HG03565 (cell line): Measurements from ENCODE around the gene CNKSR3.
"Not testable (repeated sequence)": the region's sequence is repeated elsewhere in the genome, so short reads cannot be mapped to it uniquely, and the experiment has no call there.

Experiments used
- ATAC-seq: cut with Tn5 transposase; IDR thresholded peaks from one replicate; pipeline ENCODE4 v1.9.1; 2021; ENCODE audit warnings: mild to moderate bottlenecking, moderate library complexity; ENCODE audit not compliant: unreplicated experiment

CNKSR3 gene

DNA sequence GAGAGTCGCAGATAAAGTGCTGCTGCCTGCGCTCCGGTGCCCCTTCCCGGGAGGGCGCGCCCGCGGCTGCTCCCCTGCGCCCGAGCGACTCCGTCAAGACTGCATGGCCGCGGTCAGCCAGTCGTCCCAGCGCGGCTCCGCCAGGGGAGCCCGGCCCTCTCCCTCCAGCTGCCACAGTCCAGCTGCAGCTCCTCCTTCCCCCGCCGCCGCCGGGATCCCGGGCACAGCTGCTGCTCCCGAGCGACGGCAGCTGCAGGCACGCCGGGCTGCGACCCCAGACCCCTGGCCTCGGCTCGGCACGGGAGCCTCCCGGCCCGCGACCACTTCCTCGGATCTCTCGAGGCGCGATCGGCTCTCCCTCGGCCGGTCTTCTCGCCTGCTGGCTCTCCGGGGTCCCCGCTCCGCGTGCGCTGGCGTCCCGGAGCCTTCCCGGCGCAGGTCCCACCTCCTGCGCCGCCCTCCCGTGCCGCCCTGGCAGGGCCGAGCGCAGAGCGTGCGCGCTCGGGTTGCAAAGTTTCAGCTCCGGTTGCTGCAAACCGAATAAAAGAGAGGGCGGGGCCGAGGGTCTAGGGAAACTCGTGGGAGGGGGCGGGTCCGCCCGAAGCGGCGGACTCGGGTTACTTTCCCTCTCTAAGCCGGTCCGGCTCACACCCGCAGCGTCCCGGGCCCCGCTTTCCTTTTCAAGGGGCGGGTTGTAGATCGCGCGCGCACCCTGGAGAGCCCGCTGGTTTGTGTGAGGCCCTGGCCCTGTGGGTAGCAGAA lies at the start of gene CNKSR3:
Gene CNKSR3 (minus strand): TSS at position 542 of the 762 bp plus-strand sequence. CDS start 571 bp downstream, outside the sequence.
- ATAC-seq = peak; percentile 51

DNA sequence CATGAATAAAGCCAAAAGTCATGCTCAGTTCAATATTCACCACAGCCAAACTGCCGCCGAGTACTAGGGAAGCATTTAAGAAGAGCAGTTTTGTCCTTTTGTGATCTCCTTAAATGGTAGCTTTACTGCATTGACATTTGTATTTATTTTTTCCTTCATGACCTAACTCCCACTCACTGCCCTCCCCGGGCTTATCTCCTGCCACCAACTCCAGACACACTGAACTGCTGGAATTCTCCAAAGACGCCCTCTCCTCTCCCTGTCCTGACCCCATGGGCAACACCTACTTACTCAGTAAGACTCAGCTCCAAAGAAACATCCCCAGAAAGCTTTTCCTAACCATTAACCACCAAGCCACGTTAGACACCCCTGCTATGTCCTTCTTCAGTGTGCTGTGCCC lies 48.5 kb upstream of the CNKSR3 start:
- ATAC-seq = no peak

DNA sequence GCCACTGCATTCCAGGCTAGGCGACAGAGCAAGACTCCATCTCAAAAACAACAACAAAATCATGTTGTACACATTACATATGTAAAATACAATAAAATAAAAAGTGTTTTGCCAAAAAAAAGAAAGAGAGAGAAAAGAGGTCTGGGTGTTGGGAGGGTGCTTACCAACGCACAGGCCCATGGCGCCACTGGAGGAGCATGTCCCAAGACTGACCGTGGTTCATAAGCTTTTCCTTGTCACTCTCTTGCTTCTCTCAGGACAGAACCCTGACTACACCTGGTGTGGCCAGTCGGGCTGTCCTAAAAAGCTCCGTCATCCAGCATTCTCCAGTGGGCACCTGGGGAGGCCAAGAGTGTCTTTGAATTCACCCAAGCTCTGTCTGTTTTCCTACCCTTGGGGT lies 48.0 kb upstream of the CNKSR3 start:
- no peak for ATAC-seq

DNA sequence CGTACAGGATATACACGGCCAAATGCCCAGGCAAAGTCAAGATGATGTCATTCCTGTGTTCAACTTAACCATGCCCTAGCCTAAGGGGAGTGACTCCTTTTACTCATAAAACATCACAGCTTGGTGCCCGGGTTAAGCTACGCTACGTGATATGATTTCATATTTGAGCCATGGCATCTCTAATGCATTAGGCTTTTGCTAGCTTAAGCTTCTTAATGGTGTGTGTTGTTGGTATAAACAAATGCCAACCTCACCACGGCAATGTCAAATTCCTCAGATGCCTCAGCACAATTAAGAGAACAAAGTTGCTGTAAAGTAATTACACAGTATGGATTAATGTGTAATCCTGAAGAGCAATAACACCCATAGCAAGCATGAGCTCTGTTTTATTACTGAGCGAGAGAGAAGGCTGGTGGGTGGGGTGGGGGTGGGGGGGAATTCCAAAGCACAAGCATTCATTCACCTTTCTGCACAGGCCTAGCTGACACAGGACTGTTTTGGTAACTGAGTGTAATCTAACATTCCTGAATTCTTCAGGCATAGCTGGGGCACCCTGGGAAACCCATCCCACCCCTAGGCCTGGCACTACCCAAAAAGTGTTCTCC lies 44.7 kb upstream of the CNKSR3 start:
- no peak for ATAC-seq

DNA sequence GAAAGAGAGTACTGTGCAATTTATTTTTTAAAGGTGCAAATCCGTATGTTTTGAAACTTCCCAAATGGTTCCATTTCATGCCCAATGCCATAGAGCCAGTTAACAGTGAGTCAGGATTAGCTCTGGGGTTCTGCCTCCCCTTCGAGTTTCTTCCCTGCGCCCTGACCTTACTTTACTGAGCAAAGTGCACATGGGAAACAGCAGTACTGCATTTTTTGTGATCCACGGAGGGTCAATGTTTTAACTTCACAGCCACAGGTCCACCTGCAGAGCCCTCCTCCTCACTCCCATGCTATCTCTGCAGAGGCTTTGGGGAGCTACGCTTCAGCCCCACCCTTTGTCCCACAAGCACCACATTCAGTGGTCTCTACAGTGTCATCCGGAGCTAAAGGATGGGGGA lies 44.0 kb upstream of the CNKSR3 start:
- no peak for ATAC-seq

DNA sequence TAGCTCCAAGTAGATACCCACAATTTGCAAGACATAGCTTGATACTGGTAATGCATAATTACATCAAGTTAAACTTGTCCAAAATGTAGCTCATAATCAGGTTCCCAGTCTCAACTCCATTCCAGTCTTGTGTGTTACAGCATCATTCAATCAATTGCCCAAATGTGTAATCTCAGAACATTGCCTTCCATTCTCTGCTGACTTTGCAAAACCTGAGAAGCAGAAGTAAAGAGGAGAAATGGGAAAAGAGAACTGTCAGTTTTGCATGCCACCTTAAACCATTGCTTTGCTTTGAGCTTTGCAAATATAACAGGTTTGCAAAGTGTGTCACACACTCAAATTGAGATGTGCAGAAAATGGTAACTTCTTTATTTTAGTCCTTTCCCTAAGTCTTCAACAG lies 40.3 kb upstream of the CNKSR3 start:
- ATAC-seq = no peak

DNA sequence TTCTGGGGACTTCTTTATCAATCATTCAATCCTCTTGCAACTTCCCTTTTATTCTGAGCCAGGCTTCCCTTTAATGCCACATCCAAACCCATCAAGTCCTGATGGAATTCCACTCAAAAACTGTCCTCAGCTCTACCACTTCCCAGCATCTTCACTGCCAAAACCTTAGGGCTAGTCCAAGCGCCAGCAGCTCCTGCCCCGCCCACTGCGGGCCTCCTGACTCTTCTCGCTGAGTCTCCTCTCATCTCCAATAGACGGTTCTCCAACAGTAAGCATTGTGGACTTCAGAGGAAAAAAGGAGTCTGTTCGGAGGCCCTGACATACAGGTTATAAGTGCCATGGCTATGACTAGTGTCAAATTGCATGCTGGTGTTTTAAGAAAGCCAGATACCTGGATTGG lies 38.7 kb upstream of the CNKSR3 start:
- no peak for ATAC-seq

DNA sequence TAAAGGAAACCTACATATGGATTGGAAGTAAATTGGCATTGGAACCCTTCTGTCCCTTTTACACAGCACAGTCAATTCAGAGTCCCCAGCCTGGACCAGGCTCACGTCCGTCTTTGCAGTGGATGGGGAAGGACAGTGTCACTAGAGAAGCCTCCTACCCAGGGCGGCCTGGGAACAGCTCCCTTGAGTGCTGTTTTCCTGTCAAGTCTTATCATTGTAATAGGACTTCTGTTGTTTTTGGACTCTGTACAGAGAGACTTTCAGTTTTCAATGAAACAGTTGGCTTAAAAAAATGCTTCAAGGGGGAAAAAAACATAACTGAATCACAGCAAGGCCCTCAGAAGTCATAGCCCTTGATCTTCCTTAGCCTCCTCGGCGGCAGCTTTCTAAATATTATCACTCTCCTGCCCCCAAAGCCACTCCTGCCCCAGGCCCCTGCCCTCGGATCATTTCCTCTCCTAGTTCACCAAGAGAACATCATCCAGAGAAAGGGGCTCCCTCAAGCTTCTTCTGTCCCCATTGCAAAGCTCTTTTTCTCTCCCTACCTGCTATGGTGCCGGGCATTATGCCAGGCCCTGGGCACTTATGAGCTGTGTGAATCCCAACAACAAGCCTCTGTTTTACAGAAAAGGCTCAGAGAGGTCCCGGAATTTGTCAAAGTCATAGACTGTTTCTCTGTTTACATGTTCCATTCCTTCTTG lies 37.8 kb upstream of the CNKSR3 start:
- ATAC-seq = no peak

DNA sequence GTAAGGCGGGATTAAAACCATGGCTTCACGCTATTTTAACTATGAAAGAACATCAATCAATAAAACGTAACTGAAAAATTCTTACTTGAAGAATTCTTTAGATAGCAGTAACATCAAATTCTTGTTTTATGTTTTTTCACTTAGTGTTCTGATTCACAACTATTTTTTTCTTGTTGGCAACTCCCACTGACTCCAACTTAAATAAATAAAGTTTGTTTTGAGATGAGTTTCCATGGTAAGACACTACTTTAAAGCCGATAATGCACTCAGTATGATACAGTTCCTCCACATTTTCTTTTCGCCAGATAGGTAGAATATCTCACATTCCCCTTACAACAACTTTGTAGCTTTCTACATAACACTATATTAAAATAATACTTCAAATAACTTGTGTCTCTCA lies 33.1 kb upstream of the CNKSR3 start:
- ATAC-seq = no peak

DNA sequence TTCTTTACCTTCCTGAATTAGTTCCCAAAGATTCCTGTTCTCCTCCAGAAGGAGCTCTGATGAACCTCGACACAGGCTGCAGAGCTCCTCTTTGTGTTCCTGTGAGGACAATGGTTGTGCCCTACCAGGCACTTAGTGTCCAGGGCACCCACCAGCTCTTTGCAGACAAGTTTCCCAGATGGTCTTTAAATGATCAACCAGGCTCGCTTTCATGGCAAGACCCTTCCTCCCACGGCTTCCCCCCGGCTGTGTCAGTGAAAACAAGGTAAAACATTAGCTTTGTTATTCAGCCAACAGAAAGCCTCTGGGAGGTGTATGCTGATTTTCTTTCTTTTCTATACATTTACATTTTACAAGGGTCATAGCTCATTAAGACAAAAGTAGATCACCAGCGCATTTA lies 32.3 kb upstream of the CNKSR3 start:
- no peak for ATAC-seq

DNA sequence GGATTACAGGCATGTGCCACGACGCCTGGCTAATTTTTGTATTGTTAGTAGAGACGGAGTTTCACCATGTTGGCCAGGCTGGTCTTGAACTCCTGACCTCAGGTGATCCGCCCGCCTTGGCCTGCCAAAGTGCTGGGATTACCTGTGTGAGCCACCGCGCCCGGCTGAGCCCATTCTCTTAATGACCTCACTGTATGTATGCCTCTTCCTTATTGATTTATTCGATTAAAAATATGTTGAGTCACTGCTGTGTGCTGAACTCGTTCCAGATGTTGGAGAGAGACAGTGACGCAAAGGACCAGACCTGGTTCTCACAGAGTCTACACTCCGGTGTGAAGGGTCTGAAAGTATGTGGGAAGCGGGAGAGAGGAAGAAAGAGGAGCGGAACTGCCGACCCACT lies 31.4 kb upstream of the CNKSR3 start:
- ATAC-seq = not testable (repeated sequence)

DNA sequence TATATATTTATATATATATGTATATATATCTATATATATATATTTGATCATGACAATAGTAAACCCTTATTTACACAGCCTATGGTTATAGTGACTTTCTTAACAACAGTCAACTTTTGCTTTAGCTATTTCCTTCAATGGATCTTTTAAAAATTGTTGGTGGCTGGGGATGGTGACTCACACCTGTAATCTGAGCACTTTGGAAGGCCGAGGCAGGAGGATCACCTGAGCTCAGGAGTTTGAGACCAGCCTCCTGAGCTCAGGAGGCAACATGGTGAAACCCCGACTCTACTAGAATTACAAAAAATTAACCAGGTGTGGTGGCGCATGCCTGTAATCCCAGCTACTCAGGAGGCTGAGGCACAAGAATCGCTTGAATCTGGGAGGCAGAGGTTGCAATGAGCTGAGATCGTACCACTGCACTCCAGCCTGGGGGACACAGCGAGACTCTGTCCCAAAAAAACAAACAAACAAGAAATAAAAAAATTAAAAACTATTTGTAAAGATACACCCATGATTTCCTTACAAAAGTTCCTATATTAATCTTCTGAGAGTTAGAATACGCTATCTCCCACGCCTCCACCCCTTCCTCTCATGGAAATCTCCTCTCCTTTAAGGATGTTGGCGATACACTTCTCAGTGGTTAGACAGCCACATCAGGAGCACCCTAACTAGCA lies 29.2 kb upstream of the CNKSR3 start:
- no peak for ATAC-seq

DNA sequence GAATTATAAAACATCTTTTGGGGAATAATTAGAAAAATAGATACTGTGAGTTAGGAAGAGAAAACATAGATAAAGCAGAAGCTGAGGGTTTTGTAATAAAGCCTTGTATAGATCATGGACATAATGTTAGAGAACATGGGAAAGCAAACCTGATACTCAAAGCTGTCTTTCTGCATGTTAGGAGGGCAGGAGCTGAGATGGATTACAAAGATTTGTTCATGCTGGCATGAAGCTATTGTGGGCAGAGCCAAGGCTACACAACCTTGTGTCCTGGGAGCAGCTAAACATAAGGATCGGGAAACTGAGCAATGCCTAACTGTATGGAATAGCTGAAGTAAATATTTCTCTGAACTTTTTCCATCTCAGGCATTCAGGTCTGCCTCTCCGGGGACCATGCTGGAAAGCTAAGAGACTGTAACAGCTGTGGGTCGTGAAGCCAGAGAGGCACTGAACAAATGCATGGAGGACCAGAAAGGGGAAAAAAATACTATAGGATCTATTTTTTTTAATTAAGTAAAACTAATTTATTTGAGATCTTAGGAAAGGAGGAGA lies 28.2 kb upstream of the CNKSR3 start:
- ATAC-seq = no peak

DNA sequence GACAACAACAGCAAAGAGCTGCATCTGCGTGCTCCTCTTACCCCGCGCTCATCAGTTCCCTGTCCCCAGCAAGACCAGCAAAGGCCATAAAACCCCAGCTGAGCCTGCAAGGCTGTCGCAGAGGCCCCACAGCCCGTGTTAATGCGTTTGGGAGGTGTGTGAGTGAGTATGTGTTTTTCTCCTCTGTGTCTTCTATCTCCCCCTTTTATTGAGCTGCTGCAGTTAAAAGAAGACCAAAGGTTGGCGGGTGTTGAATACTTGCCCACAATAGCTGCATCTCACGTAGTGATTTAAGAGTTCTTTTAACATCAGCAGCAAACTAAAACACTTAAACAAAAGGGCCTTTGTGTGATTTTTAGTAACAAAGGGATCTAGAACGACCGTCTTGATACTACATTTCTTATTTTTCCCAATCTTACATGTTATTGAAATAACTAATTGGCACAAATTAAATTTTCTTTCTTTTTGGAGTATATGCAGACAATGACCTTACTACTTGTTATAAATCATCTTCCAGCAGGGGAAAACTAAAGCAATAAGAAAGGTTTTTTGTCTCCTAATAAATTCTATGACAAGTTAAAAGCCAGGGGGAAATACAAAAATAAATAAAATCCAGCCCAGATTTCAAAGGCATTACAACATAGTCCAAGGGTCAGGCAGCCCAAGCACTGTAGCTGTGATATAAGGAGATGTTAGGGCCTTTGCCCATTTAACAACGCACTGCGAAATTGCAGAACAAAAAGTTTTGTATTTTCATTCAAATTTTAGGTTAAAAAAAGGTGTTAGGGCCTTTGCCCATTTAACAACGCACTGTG lies 27.2 kb upstream of the CNKSR3 start:
- ATAC-seq = no peak

DNA sequence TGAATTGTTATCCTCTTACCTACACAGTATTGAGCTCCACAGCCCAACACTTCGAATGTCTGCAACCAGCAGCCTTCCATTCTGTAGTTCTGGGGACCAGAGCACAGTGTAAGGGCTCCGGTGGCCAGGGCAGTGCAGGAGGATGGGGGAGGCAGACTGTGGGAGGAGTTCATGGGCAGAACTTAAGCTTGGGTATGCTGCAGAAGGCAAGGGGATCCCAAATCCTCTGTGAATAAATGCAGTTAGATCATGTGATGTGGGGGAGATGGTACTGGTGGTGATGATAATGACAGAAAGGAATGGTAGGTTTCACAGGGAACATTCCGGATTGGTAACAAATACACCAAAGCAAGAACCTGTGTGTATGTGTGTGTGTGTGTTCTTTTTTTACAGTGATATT lies 26.5 kb upstream of the CNKSR3 start:
- no peak for ATAC-seq

DNA sequence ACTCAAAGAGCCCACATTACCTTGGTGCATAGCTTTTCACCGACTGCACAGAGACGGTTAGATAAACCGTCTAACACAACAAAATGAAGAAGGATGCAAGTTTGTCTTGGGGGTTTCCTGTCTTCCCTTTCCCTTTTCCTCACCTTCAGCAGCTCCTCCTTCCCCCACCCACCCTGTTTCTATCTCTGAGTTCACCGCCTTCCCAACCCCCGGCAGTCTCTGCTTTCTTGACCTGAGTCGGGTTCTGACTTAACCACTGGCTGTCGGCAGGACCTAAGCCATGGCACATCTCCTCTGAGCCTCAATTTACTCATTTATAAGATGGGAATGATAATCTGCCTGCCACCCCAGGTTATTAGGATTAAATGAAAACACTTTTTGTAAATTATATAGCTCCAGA lies 25.8 kb upstream of the CNKSR3 start:
- ATAC-seq = no peak

DNA sequence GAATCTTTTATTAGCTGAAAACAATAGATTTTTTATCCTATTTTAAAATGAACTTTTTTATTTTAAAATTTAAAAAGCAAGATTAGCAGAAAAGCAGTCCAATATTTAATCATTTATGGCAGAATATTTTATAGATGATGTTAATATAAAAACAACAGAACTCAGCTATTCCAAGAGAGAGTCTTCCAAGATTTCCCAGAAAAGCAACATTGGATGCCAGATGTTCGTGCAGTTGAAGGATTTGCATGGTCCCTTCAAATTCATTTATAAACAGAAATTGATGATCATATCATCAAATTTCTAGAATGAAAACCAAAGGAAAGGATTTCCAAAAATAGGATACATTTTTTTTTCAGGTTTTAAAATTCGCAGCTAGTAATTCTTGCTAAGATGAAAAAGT lies 25.4 kb upstream of the CNKSR3 start:
- ATAC-seq = no peak

DNA sequence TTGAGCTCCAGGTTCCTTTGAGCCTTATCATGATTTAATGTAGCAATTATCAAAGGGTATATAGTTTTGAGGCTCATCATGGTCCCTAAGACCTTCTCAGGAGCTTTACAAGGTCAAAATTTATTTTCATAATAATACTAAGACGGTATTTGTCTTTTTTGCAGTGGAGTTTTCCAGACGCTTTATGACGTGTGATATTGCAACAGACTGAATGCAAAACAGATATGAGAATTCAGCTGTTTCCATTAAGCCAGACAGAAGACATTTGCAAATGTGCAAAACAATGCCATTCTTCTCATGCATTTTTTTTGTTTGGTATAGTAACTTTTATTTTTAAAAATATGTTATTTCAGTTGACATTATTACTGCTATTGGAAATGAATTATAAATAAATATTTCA lies 24.7 kb upstream of the CNKSR3 start:
- ATAC-seq = no peak

DNA sequence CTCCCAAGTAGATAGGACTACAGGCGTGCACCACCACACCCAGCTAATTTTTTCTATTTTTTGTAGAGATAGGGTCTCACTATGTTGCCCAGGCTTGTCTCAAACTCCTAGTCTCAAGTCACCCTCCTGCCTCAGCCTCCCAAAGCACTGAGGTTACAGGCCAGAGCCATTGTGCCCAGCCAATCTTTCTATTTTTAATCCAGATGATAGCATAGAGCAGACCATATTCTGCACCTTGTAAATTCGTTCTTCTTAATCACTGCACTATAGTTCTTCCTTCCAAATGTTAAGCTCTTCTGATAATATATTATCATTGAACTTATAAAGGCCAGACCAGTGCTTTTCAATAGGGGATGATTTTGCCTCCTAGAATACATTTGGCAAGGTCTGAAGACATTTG lies 24.0 kb upstream of the CNKSR3 start:
- no peak for ATAC-seq

DNA sequence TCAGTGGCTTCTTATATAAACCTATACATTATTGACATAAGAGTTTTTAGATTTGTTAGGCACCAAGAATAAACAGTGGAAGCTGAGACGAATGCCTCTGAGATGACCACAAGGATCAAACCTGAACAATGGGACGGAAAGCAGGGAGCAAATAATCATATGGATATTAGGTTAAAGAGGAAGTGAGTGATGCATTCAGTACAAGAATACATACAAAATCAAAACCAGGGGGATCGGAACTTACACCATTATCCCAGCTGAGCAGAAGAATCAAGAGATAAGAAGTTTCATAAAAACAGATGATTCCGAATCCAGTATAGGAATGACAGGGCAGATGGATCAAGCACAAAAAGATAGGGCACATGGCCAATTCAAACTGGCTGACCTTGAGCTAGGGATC lies 21.9 kb upstream of the CNKSR3 start:
- no peak for ATAC-seq

DNA sequence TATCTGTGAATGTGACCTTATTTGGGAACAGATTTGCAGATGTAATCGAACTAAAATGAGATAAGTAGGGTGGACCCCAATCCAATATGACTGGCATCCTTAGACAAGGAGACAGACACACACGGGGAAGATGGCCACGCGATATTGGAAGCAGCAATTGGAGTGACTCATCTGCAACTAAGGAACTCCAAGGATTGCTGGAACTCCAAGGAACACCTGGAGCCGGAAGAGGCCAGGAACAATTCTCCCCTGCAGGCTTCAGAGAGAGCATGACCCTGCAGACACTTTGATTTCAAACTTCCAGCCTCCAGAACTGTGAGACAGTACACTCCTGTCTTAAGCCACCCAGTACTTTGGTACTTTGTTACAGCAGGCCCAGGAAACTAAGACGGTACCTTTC lies 19.5 kb upstream of the CNKSR3 start:
- ATAC-seq = no peak
